ENCODE results near the gene IFT88.

The IFT88 gene

GRCh38 chr13:20566898-20567874, at the start of gene IFT88:
Gene IFT88 (plus strand): TSS chr13:20567157. CDS start chr13:20574386, 7,229 bp downstream.
- in situ Hi-C loops (cut with MboI; ENCODE audit: low pct_unique_long_range_greater_than_20kb, low sequenced_read_pairs) = no loop called here
- peak; percentile 88 for DNase-seq

GRCh38 chr13:20518660-20519100, 48.3 kb upstream of the IFT88 start:
- no peak for DNase-seq
- in situ Hi-C loops (cut with MboI; ENCODE audit: low pct_unique_long_range_greater_than_20kb, low sequenced_read_pairs) = no loop called here

- DNase-seq = no peak
- in situ Hi-C loops (cut with MboI; ENCODE audit: low pct_unique_long_range_greater_than_20kb, low sequenced_read_pairs) = no loop called here
These were observed 47.1 kb upstream of the IFT88 start for GRCh38 chr13:20519875-20520274.

- peak; percentile 40 for DNase-seq
- in situ Hi-C loops (cut with MboI; ENCODE audit: low pct_unique_long_range_greater_than_20kb, low sequenced_read_pairs) = no loop called here
These were observed 45.4 kb upstream of the IFT88 start for GRCh38 chr13:20521364-20522115.

- in situ Hi-C loops (cut with MboI; ENCODE audit: low pct_unique_long_range_greater_than_20kb, low sequenced_read_pairs) = no loop called here
- no peak for DNase-seq
These were observed 41.8 kb upstream of the IFT88 start for GRCh38 chr13:20525144-20525600.

GRCh38 chr13:20525601-20526544, 41.1 kb upstream of the IFT88 start, which contains the start of gene CRYL1:
Gene CRYL1 (minus strand): TSS chr13:20525857. CDS start chr13:20525794, 63 bp downstream.
- DNase-seq = peak; percentile 81
- in situ Hi-C loops (cut with MboI; ENCODE audit: low pct_unique_long_range_greater_than_20kb, low sequenced_read_pairs) = no loop called here

- in situ Hi-C loops (cut with MboI; ENCODE audit: low pct_unique_long_range_greater_than_20kb, low sequenced_read_pairs) = no loop called here
- no peak for DNase-seq
These were observed 40.3 kb upstream of the IFT88 start for GRCh38 chr13:20526664-20527063.

- no peak for DNase-seq
- in situ Hi-C loops (cut with MboI; ENCODE audit: low pct_unique_long_range_greater_than_20kb, low sequenced_read_pairs) = no loop called here
These were observed 38.5 kb upstream of the IFT88 start for GRCh38 chr13:20528452-20528851.

GRCh38 chr13:20534038-20534608, 32.8 kb upstream of the IFT88 start:
- in situ Hi-C loops (cut with MboI; ENCODE audit: low pct_unique_long_range_greater_than_20kb, low sequenced_read_pairs) = no loop called here
- DNase-seq = no peak

GRCh38 chr13:20536992-20537391, 30.0 kb upstream of the IFT88 start:
- DNase-seq = no peak
- in situ Hi-C loops (cut with MboI; ENCODE audit: low pct_unique_long_range_greater_than_20kb, low sequenced_read_pairs) = no loop called here

GRCh38 chr13:20544201-20544923, 22.6 kb upstream of the IFT88 start:
- in situ Hi-C loops (cut with MboI; ENCODE audit: low pct_unique_long_range_greater_than_20kb, low sequenced_read_pairs) = no loop called here
- peak; percentile 32 for DNase-seq

- DNase-seq = peak; percentile 79
- in situ Hi-C loops (cut with MboI; ENCODE audit: low pct_unique_long_range_greater_than_20kb, low sequenced_read_pairs) = no loop called here
These were observed 20.4 kb upstream of the IFT88 start for GRCh38 chr13:20546556-20546955.

- no peak for DNase-seq
- in situ Hi-C loops (cut with MboI; ENCODE audit: low pct_unique_long_range_greater_than_20kb, low sequenced_read_pairs) = no loop called here
These were observed 19.5 kb upstream of the IFT88 start for GRCh38 chr13:20547479-20547908.

GRCh38 chr13:20550799-20551198, 16.2 kb upstream of the IFT88 start:
- in situ Hi-C loops (cut with MboI; ENCODE audit: low pct_unique_long_range_greater_than_20kb, low sequenced_read_pairs) = no loop called here
- DNase-seq = peak; percentile 26

- in situ Hi-C loops (cut with MboI; ENCODE audit: low pct_unique_long_range_greater_than_20kb, low sequenced_read_pairs) = no loop called here
- DNase-seq = no peak
These were observed 13.6 kb upstream of the IFT88 start for GRCh38 chr13:20553311-20553710.

- in situ Hi-C loops (cut with MboI; ENCODE audit: low pct_unique_long_range_greater_than_20kb, low sequenced_read_pairs) = no loop called here
- DNase-seq = no peak
These were observed 8.0 kb upstream of the IFT88 start for GRCh38 chr13:20558982-20559381.

GRCh38 chr13:20559659-20560356, 7.1 kb upstream of the IFT88 start:
- in situ Hi-C loops (cut with MboI; ENCODE audit: low pct_unique_long_range_greater_than_20kb, low sequenced_read_pairs) = no loop called here

More at GRCh38 chr13:20559659-20560356, 7.1 kb upstream of the IFT88 start:
- DNase-seq = no peak

Measured in KBM-7 (cell line).